HG03108 (cell line): Measurements from ENCODE around the gene C16orf54.
A peak's percentile ranks its signal among the peaks of the same experiment; 100 is the strongest.
"Not testable (repeated sequence)": the region's sequence is repeated elsewhere in the genome, so short reads cannot be mapped to it uniquely, and the experiment has no call there.

Source experiments
- ATAC-seq: cut with Tn5 transposase; IDR thresholded peaks from one replicate; pipeline ENCODE4 v1.9.1; 2021; ENCODE audit warnings: moderate library complexity; ENCODE audit not compliant: unreplicated experiment

C16orf54 gene

GRCh38 chr16:29743475-29743826, 2.3 kb downstream of the C16orf54 start:
- no peak for ATAC-seq

GRCh38 chr16:29742683-29743275, 3.0 kb downstream of the C16orf54 start:
- no peak for ATAC-seq

- not testable (repeated sequence) for ATAC-seq
Observed at GRCh38 chr16:29740630-29741015, 5.2 kb downstream of the C16orf54 start.

GRCh38 chr16:29739927-29740629, 5.7 kb downstream of the C16orf54 start:
- not testable (repeated sequence) for ATAC-seq

GRCh38 chr16:29738514-29738913, 7.3 kb downstream of the C16orf54 start:
- ATAC-seq: peak; percentile 62

GRCh38 chr16:29737713-29738112, 8.1 kb downstream of the C16orf54 start:
- ATAC-seq: no peak

- ATAC-seq: no peak
Observed at GRCh38 chr16:29736764-29737163, 9.0 kb downstream of the C16orf54 start.

- no peak for ATAC-seq
Observed at GRCh38 chr16:29736112-29736511, 9.7 kb downstream of the C16orf54 start.

GRCh38 chr16:29734786-29735185, 11.0 kb downstream of the C16orf54 start:
- no peak for ATAC-seq

GRCh38 chr16:29731768-29732601, 13.8 kb downstream of the C16orf54 start:
- peak; percentile 56 for ATAC-seq

GRCh38 chr16:29730649-29731048, 15.1 kb downstream of the C16orf54 start:
- ATAC-seq: peak; percentile 39

GRCh38 chr16:29729116-29729521, 16.7 kb downstream of the C16orf54 start:
- no peak for ATAC-seq

GRCh38 chr16:29727452-29727851, 18.3 kb downstream of the C16orf54 start:
- no peak for ATAC-seq

GRCh38 chr16:29726845-29727377, 18.9 kb downstream of the C16orf54 start:
- no peak for ATAC-seq

GRCh38 chr16:29721167-29721879, 24.5 kb downstream of the C16orf54 start:
- not testable (repeated sequence) for ATAC-seq

- ATAC-seq: no peak
Observed at GRCh38 chr16:29720703-29721102, 25.1 kb downstream of the C16orf54 start.

GRCh38 chr16:29719063-29719462, 26.7 kb downstream of the C16orf54 start:
- ATAC-seq: no peak

- ATAC-seq: no peak
Observed at GRCh38 chr16:29717113-29717512, 28.7 kb downstream of the C16orf54 start.

- ATAC-seq: no peak
Observed at GRCh38 chr16:29714972-29715371, 30.8 kb downstream of the C16orf54 start.

GRCh38 chr16:29714396-29714795, 31.4 kb downstream of the C16orf54 start:
- ATAC-seq: no peak

GRCh38 chr16:29712809-29713208, 33.0 kb downstream of the C16orf54 start:
- ATAC-seq: no peak
